HepG2 (cell line): ENCODE data around the gene MRM2. TPM values are rescaled to one million over a fixed set of nuclear protein-coding genes. Genes with fewer than 3 reads are reported as not detected.

Experiments
- ATAC-seq: fragments of 200-7000 bp; cut with Tn5 transposase; 3 replicates; pipeline ENCODE4 v1.9.1; 2020; ENCODE audit warnings: mild to moderate bottlenecking, moderate library complexity
- BruUV-seq: library from RNA; stranded (reverse); fragments of 400-500 nt; replicated peaks from 2 replicates; lab custom pipeline; 2021; lab: Mats Ljungman, UMichigan
- CTCF ChIA-PET: fragments of 300-600 bp; formaldehyde crosslinking; extraction: SDS; loops from one replicate; lab custom pipeline; 2021; ENCODE audit warnings: low total read pairs, inconsistent platforms, low intra/inter-chr PET ratio; lab: Yijun Ruan, JAX
- POLR2A ChIA-PET: fragments of 350-600 bp; sonication (Branson Sonifier 250); formaldehyde crosslinking; loops from one replicate; lab custom pipeline; 2020; ENCODE audit warnings: antibody characterized with exemption, inconsistent platforms; lab: Yijun Ruan, JAX
- DNase-seq: peaks from one replicate; pipeline ENCODE4 v3.0.0-alpha.2; 2015; ENCODE audit warnings: low spot score
- FAIRE-seq: peaks from 3 replicates; lab custom pipeline; 2011; peaks lifted over from hg19 to GRCh38; lab: Jason Lieb, UNC
- H2AFZ ChIP-seq: one replicate; pipeline ENCODE4 v1.6.1; 2011; ENCODE audit warnings: low read length, inconsistent platforms
- H3K27ac ChIP-seq: fragments of 300-600 bp; 3 replicates; pipeline ENCODE4 v1.8.0; 2011; ENCODE audit warnings: mixed run types, mild to moderate bottlenecking, mixed read lengths, low read length, inconsistent platforms; ENCODE audit not compliant: insufficient read depth; ENCODE audit errors: extremely low read length
- H3K27me3 ChIP-seq, 2 experiments: fragments of 200-600 bp in 1 of 2; 2 replicates in 1 of 2; 3 replicates in 1 of 2; pipeline versions ENCODE4 v1.6.0 to v1.8.0; 2011; ENCODE audit warnings: low read length in 2 of 2, mild to moderate bottlenecking in 2 of 2, moderate library complexity in 2 of 2, inconsistent platforms in 1 of 2; ENCODE audit not compliant: insufficient read depth in 2 of 2, control insufficient read depth in 1 of 2
- H3K36me3 ChIP-seq, 2 experiments: fragments of 200-600 bp in 1 of 2; replicated peaks in 1 of 2; 2 replicates in 1 of 2; 3 replicates in 1 of 2; pipeline versions ENCODE4 v1.5.1 to v1.8.0; 2011; ENCODE audit warnings: low read length in 2 of 2, inconsistent platforms in 1 of 2; ENCODE audit not compliant: insufficient read depth in 2 of 2, control insufficient read depth in 1 of 2
- H3K4me1 ChIP-seq: 2 replicates; pipeline ENCODE4 v1.5.1; 2012; ENCODE audit warnings: low read length, inconsistent platforms; ENCODE audit not compliant: insufficient read depth
- H3K4me2 ChIP-seq: 2 replicates; pipeline ENCODE4 v1.6.0; 2011; ENCODE audit warnings: low read depth, low read length, inconsistent platforms
- H3K4me3 ChIP-seq, 3 experiments: fragments of 200-600 bp in 1 of 3; sonication (generic), shearing (Covaris generic) in 1 of 3; replicated peaks in 1 of 3; 2 replicates each; pipeline ENCODE4 v1.5.1; 2011 to 2016; ENCODE audit warnings: low read length in 3 of 3, inconsistent platforms in 2 of 3, low read depth in 2 of 3, mild to moderate bottlenecking in 2 of 3, control low read depth in 1 of 3, mixed read lengths in 1 of 3; ENCODE audit not compliant: insufficient read depth in 1 of 3
- H3K79me2 ChIP-seq: one replicate; pipeline ENCODE4 v1.6.1; 2011; ENCODE audit warnings: low read length, inconsistent platforms; ENCODE audit not compliant: insufficient read depth
- H3K9ac ChIP-seq: 2 replicates; pipeline ENCODE4 v1.6.0; 2011; ENCODE audit warnings: mild to moderate bottlenecking, low read depth, low read length, inconsistent platforms; ENCODE audit not compliant: insufficient read depth
- H3K9me3 ChIP-seq: 2 replicates; pipeline ENCODE4 v1.5.1; 2012; ENCODE audit warnings: mild to moderate bottlenecking, low read length
- H4K20me1 ChIP-seq: 2 replicates; pipeline ENCODE4 v1.6.0; 2011; ENCODE audit warnings: inconsistent platforms, mild to moderate bottlenecking, low read length, moderate library complexity; ENCODE audit not compliant: insufficient read depth
- BCL6 ChIP-seq: IDR thresholded peaks from 2 replicates; pipeline ENCODE4 v1.6.1; 2016; ENCODE audit warnings: missing genetic modification reagents, missing compliant biosample characterization
- HNRNPK ChIP-seq: fragments of 200-400 bp; formaldehyde crosslinking; IDR thresholded peaks from 2 replicates; pipeline ENCODE4 v1.6.1; 2018; ENCODE audit warnings: low read length, low read depth, moderate library complexity, mild to moderate bottlenecking; ENCODE audit not compliant: poor library complexity, severe bottlenecking
- IRF1 ChIP-seq: sonication (generic); formaldehyde crosslinking; IDR thresholded peaks from 2 replicates; pipeline ENCODE4 v1.4.0; 2020; ENCODE audit warnings: low read depth, mild to moderate bottlenecking, missing genetic modification reagents
- MIER3 ChIP-seq: IDR thresholded peaks from 2 replicates; pipeline ENCODE4 v1.6.1; 2016; ENCODE audit warnings: missing compliant biosample characterization, borderline replicate concordance
- MXD4 ChIP-seq: IDR thresholded peaks from 2 replicates; pipeline ENCODE4 v1.6.1; 2016; ENCODE audit warnings: mild to moderate bottlenecking, missing biosample characterization, missing genetic modification reagents
- SNAI1 ChIP-seq: sonication (generic); formaldehyde crosslinking; IDR thresholded peaks from 2 replicates; pipeline ENCODE4 v1.5.0; 2020; ENCODE audit warnings: mild to moderate bottlenecking, missing genetic modification reagents, borderline replicate concordance
- USF2 ChIP-seq, 2 experiments: sonication (generic) in 1 of 2; formaldehyde crosslinking in 1 of 2; IDR thresholded peaks; 2 replicates each; pipeline versions ENCODE4 v1.5.1 to v1.6.1; 2011 to 2020; ENCODE audit warnings: borderline replicate concordance in 1 of 2, low read depth in 1 of 2, low read length in 1 of 2, mild to moderate bottlenecking in 1 of 2, missing genetic modification reagents in 1 of 2, moderate library complexity in 1 of 2
- ZBTB44 ChIP-seq: sonication (generic); formaldehyde crosslinking; IDR thresholded peaks from 2 replicates; pipeline ENCODE4 v1.4.0; 2020; ENCODE audit warnings: missing genetic modification reagents
- ZMYM2 ChIP-seq: sonication (generic); formaldehyde crosslinking; IDR thresholded peaks from 2 replicates; pipeline ENCODE4 v1.8.0; 2022; ENCODE audit warnings: mild to moderate bottlenecking, missing genetic modification reagents
- ZNF124 ChIP-seq: sonication (generic); formaldehyde crosslinking; IDR thresholded peaks from 2 replicates; pipeline ENCODE4 v1.4.0; 2020; ENCODE audit warnings: missing genetic modification reagents
- ZSCAN9 ChIP-seq: IDR thresholded peaks from 2 replicates; pipeline ENCODE4 v1.6.1; 2016; ENCODE audit warnings: borderline replicate concordance
- WGBS: methylation state at CpG from one replicate; pipeline ENCODE4 v1.1.6; 2017; ENCODE audit warnings: low lambda C conversion rate; 5-methylcytosine and 5-hydroxymethylcytosine counted together
- in situ Hi-C: cut with HindIII; loops from 2 replicates; pipeline ENCODE4 v1.10.0; 2017; ENCODE audit warnings: low pct_unique_long_range_greater_than_20kb; ENCODE audit not compliant: extremely low pct_ligation_motif_present
- intact Hi-C: fragments of 100-400 bp; cut with micrococcal nuclease; formaldehyde crosslinking; loops from one replicate; pipeline ENCODE4 v1.10.0; 2022; ENCODE audit not compliant: unreplicated experiment
- polyA plus RNA-seq, 8 experiments: library from polyadenylated mRNA; depleted of rRNA in 3 of 8; stranded (reverse) in 7 of 8; unstranded in 1 of 8; fragments of >200 nt; fragmentation: Illumina TruSeq in 4 of 8; extraction: Trizol in 4 of 8; gene quantifications; 2 replicates each; pipeline versions ENCODE4 v1.2.1 to v1.2.3, GENCODE V29; 2011 to 2016; ENCODE audit warnings: low read depth in 4 of 8, missing spikeins in 1 of 8, mixed read lengths in 1 of 8; ENCODE audit not compliant: insufficient read depth in 1 of 8
- total RNA-seq, 5 experiments: library from RNA; depleted of rRNA; stranded (reverse); fragments of >200 nt; fragmentation: Illumina TruSeq; extraction: Trizol; gene quantifications; 2 replicates each; pipeline ENCODE4 v1.2.3, GENCODE V29; 2016; ENCODE audit warnings: low read depth in 1 of 5

Gene MRM2
- total and polyA plus RNA-seq, 2 of the 13 experiments (the other 11 are each of a cell fraction or from before 2014, with no cell fraction given) = 13.2 to 34.2 TPM

GRCh38 chr7:2231992-2232765 lies 9.8 kb downstream of the MRM2 start (continued):
- TF ChIP-seq HNRNPK = peak; percentile 96
- TF ChIP-seq, all 625 proteins: peak for 41

- no peak overlapping the region for H3K9ac ChIP-seq
- CTCF ChIA-PET = no interaction called here
Measured at GRCh38 chr7:2230882-2231281, 11.1 kb downstream of the MRM2 start.

GRCh38 chr7:2230226-2230625 lies 11.8 kb downstream of the MRM2 start:
- Histone ChIP-seq H4K20me1 (peaks cover 3% of the 10 kb centered on the region; the same call in 1 of the 2 replicates), H3K9me3 (no peaks in the 10 kb centered on the region), H3K4me2 (peak overlapping the region; percentile 94), H3K9ac (no peak overlapping the region), H3K27me3 (no peaks in the 10 kb centered on the region), H3K4me3 (no peak overlapping the region), H2AFZ (no peak overlapping the region), H3K27ac (no peak overlapping the region), H3K36me3 (peaks cover 13 to 65% of the 10 kb centered on the region in 2 experiments), H3K4me1 (peaks cover 32% of the 10 kb centered on the region), H3K79me2 (peaks cover 61% of the 10 kb centered on the region)
- intact Hi-C loops (no loop called here), in situ Hi-C loops (no loop called here)
- ChIA-PET CTCF (no interaction called here), POLR2A (no interaction called here)
- ATAC-seq = no peak
- no TSS peak for BruUV-seq
- 91% methylated on average over 8 of the region's 8 CpGs for WGBS
- DNase-seq = no peak
- FAIRE-seq = no peak
- TF ChIP-seq MXD4 (CRISPR knock-in tag) (no peak), IRF1 (CRISPR knock-in tag) (no peak), ZNF124 (CRISPR knock-in tag) (no peak), ZBTB44 (CRISPR knock-in tag) (no peak), MIER3 (CRISPR knock-in tag) (no peak), USF2 (IDR thresholded peaks at IDR 0.05; ENCODE audit: low read depth, low read length) (no peak), USF2 (CRISPR knock-in tag; IDR thresholded peaks at IDR 0.05; ENCODE audit: borderline replicate concordance) (no peak), ZSCAN9 (CRISPR knock-in tag) (no peak)

More at GRCh38 chr7:2230882-2231281, 11.1 kb downstream of the MRM2 start:
- H4K20me1 ChIP-seq = peaks cover 3% of the 10 kb centered on the region; the same call in 1 of the 2 replicates
- TF ChIP-seq BCL6 (CRISPR knock-in tag) = peak; percentile 49; the same call in 1 of the 2 replicates
- TF ChIP-seq SNAI1 (CRISPR knock-in tag) = no peak
- TF ChIP-seq ZMYM2 (CRISPR knock-in tag) = 0 out of 2 replicates have a peak, but pooled peaks have one; percentile 22
- peak overlapping the region in 2 of 3 experiments; percentile 10 to 93; a peak in 2 of 6 replicates for H3K4me3 ChIP-seq
- no TSS peak for BruUV-seq
- no peak overlapping the region for H2AFZ ChIP-seq
- peak overlapping the region; percentile 94 for H3K4me2 ChIP-seq
- no peak overlapping the region for H3K27ac ChIP-seq
- POLR2A ChIA-PET = no interaction called here
- 65% methylated on average over 9 of the region's 9 CpGs for WGBS
- in situ Hi-C loops = no loop called here
- peaks cover 55% of the 10 kb centered on the region for H3K79me2 ChIP-seq
- H3K9me3 ChIP-seq = no peaks in the 10 kb centered on the region
- peaks cover 32% of the 10 kb centered on the region for H3K4me1 ChIP-seq
- H3K36me3 ChIP-seq = peaks cover 13 to 60% of the 10 kb centered on the region in 2 experiments
- ATAC-seq (no peak), FAIRE-seq (no peak), DNase-seq (peak; percentile 31)
- no peaks in the 10 kb centered on the region for H3K27me3 ChIP-seq
- intact Hi-C loops = no loop called here
